ENCODE measurements around the gene HOXA7. TPM values are rescaled to one million over a fixed set of nuclear protein-coding genes. Genes with fewer than 3 reads are reported as not detected.

Gene HOXA7
- total RNA-seq, 1 experiment from 2014 or later: 0.95 TPM

DNA sequence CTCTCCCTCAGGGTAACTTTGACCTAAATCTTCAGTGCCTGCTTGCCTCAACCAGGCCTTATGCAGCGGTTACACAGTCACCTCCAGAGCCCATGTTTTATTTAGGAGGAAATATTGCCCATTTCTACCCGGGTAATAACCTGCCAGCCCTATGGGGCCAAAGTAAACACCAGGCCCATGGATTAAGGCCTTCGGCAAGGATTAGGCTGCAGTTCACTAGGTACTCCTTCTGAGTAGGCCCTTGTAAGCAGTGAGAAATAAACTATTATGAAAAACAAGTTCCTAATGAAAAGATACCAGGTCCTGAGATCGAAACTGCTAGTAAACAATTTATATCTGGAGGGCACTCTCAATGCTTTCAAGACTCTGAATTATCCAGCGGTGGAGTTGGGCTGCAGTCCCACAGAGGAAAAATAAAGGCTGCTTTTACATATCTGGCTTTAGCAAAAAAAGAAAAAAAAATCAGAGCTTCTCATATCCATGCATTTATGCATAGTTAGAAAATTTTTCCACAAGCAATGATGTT, 21.4 kb upstream of the HOXA7 start:
- Histone ChIP-seq H3K36me3 (peaks cover 10% of the 10 kb centered on the region), H3K4me3 (peak overlapping the region; percentile 51), H3K27me3 (no peaks in the 10 kb centered on the region), H3K9me3 (no peaks in the 10 kb centered on the region)
- peak; percentile 49 for DNase-seq

DNA sequence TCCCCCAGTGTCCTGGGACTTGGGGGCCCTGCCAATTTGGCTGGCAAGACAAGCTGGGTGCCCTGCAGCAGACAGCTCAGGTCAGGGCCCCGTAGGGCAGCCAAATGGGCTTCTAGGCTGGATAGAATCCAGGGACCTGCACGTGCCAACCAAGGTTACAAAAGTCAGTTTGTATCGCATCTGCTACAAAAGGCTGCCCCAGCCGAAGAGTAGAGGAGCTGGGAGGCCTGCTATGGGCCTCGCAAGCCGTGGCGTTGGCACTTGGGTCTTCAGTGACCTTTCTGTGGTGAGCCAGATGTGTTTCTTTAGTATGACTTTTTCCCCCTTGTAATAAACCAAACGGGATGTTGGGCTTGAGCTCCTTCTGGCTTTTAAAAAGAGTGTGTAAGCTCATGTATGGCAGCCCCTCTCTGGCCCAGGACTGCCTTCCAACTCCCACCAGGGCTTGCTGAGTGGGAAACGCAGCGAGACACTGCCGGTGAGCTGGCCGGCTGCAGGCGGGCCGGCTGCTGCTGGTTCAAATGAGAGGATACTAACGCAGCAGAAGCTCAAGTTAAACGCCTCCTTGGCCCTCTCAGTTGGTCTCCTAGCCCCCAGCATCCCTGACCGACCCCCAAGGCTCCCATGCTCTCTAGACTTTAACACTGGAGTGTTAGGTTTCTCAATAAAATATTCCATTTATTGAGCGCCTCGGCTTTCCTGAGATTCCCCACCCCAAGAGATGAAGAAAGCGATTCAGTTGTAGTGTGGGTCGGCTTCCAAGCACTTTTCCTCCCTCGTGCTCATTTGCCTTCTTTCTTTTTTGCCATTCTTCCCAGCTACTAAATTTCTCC, 20.7 kb upstream of the HOXA7 start:
- DNase-seq: peak; percentile 50
- Histone ChIP-seq H3K27me3 (no peaks in the 10 kb centered on the region), H3K9me3 (no peaks in the 10 kb centered on the region), H3K36me3 (peaks cover 10% of the 10 kb centered on the region), H3K4me3 (peak overlapping the region; percentile 51)

DNA sequence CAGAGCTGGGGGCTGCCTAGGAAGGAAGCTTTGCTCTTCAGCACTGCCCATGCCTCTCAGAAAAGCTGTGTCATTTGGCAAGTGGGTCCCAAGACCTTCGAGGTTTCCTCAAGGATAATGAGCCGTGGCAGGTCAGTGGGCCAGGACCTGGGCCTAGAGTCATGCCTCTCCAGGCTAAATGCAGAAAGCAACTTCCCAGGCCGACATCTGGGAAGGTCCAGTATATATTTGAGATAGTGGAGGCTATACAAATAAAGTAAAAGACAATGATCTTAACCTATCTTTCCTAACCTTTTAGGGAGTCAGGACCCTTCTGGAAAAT, 20.0 kb upstream of the HOXA7 start:
- peaks cover 15% of the 10 kb centered on the region for H3K36me3 ChIP-seq
- no peak for DNase-seq
- peak overlapping the region; percentile 51; the same call in 1 of the 2 replicates for H3K4me3 ChIP-seq
- no peaks in the 10 kb centered on the region for H3K27me3 ChIP-seq
- no peaks in the 10 kb centered on the region for H3K9me3 ChIP-seq

DNA sequence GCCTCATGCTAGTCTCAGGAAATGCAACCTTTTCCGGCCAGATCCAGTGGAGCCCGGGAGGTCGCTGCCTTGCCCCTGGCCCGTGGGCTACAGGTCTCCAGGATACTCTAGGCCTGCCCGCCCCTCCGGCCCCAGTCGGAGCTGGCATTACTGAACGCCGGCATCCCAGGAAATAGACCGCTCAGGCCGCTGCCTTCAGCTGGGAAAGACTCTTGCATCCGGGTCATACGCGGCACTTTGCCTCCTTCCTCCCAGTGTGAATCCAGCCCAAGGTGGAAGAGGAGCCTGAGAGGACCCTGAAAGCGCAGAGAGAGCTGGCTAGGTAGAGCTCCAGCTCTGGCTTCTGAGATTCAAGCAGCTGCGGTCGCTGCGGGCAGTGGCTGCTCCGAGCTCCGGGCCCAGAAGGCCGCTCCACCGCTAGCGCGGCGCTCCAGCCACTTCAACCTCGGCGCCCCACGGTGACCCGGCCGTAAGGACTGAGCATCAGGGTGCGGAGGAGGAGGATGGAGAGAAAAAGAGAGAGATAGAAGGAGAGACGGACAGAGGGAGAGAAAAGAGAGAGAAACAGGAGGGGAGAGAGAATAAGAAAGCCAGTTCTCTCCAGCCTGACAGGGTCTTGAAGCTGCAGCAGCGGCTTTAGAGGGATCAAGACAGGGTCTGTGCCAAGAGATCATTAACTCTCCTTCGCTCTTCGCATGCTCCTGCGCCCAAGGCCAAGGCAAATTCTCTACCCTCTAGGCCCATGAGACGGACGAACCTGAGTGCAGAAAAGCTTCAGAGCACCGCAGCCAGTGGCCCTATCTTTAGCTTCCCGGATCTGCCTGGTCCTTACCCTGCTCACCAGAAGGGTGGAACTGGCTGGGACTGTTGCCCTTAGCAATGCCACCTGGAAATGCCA, 19.4 kb upstream of the HOXA7 start:
- peak; percentile 54 for DNase-seq
- Histone ChIP-seq H3K36me3 (peaks cover 21% of the 10 kb centered on the region), H3K27me3 (no peaks in the 10 kb centered on the region), H3K4me3 (peak overlapping the region; percentile 20; the same call in 1 of the 2 replicates), H3K9me3 (no peaks in the 10 kb centered on the region)

DNA sequence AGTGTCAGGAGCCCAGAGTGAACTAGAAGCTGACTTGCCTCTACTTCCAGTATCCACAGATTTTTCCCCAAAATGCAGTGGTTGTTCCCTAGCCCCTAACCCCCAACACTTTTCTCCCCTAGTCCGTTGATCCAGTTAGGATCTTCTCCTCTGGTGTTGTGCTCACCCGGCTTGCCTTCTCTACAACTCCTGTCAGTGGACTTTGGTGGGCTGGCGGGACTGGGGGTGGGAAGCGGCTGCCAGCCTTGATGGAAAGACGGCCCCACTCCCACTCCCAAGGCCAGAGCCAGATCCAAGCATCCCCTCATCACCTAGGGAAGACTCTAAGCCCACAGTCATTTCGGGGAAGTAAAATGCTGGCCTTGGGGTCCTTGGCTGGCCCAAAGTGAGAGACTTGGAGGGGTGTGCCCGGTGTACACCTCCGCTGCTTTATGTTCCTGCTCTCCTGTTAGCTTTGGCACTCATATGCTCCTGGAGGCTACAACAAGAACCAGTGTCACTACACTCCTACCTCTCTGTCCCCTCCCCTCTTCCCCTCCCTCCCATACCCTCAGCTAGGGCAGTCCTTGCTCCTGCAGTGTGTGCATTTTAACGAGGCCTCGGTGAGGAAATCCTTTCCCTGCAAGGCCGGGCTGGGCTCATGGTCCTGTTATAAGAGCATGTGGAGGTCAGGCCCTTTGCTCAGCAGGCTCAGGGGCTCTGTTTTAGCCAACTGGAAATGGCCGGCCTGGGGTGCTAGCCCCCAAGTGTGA, 18.6 kb upstream of the HOXA7 start:
- peaks cover 25% of the 10 kb centered on the region for H3K36me3 ChIP-seq
- 0 out of 2 replicates have a peak overlapping the region, but pooled peaks have one; percentile 20 for H3K4me3 ChIP-seq
- H3K27me3 ChIP-seq: no peaks in the 10 kb centered on the region
- peak; percentile 59 for DNase-seq
- no peaks in the 10 kb centered on the region for H3K9me3 ChIP-seq

DNA sequence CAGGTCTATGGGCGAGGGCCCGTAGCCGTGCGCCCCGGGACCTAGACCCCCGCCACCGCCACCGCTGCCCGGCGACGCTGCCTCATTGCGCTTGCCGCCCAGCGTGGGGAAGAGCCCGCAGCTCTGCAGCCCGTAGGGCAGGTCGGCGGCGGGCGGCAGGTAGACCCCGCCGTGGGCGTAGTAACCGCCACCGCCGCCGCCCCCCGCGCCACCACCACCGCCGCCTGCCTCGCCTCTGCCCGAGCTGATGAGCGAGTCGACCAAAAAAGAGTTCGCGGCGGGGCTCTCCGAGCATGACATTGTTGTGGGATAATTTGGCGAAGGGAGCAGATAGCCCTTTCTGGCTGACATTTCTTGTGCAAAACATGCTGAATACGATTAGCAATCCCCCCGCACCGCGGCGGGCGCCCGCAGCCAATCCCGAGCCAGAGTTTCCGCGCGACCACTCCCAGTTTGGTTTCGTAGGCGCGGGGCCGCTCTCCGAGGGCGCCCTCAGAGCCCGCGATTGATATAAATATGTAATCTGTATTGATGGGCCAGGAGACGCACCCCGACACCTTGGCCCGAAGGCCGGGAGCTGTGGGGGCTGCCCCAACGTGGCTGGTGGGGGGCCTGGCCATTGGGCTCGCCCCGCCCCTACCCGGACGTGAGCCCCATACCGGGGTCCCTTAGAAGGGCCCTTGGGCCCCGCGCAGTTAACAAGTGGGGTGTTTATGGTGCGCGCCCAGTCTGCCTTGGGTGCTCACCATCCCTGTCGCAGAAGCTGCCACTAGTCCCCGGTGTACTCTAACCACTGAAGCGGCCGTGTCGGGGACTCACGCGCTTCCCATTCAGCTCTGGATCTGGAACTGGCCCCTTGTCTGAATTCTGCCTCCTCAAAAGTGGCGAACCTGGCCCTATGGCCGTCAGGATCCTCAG, 17.7 kb upstream of the HOXA7 start, which contains the start of gene HOXA10:
HOXA10 (minus strand) TSS at position 365 of the 918 bp plus-strand sequence; CDS start at position 351, 14 bp downstream.
- Histone ChIP-seq H3K9me3 (no peaks in the 10 kb centered on the region), H3K27me3 (no peaks in the 10 kb centered on the region), H3K36me3 (peaks cover 25% of the 10 kb centered on the region), H3K4me3 (peak within 1 kb of the TSS; percentile 62)
- peak; percentile 70 for DNase-seq

DNA sequence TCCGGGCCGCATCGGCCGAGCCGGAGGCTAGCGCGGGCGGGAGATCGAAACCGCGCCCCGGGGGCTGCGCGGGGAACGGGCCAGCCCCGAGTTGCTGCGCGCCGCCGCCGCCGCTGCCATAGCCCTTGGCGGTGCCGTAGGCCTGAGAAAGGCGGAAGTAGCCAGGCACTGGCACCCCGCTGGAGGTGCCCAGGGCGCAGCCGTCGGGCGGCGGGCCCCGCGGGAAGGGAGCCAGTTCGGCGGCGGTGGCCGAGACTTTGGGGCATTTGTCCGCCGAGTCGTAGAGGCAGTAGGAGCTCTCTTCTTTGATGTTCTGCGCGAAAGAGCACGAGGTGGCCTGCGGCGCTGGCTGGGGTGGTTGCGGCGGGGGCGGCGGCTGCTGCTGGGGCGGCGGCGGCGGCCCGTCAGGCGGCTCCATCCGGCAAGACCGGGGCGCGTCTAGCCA, 17.1 kb upstream of the HOXA7 start:
- Histone ChIP-seq H3K4me3 (peak overlapping the region; percentile 62), H3K27me3 (no peaks in the 10 kb centered on the region), H3K9me3 (no peaks in the 10 kb centered on the region), H3K36me3 (peaks cover 31% of the 10 kb centered on the region)
- DNase-seq: peak; percentile 68

DNA sequence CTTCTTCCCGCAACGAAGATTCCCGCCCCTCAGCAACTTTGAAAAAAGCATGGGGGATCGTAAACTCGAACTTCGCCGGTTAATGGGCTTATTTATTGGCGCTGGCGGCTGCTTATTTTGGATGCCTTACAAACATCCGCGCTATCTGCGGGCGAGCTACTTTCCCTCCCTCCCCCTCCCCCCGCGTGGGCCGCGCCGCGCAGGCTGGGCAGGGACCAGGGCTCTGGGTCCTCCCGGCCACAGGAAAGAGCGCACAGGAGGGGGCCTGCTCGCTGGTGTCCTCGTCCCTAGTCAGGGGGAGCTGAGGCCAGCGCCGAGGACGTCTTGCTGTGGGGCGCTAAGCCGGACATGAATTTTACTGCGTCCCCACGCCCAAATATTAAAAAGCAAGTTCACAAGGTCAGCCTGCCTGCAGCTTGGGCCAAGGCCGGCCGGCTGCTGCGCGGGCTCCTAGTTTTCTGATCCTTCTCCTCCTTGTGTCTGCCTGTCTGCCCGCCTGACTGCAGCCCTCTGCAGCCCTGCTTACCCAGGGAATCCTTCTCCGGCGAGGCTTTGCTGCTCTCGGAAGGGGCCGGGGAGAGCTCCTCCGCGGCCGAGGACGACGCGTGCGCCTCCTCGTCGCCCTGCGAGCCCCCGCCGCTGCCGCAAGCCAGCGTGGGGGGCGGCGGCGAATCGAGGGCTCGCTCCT, 16.5 kb upstream of the HOXA7 start:
- H3K4me3 ChIP-seq: peak overlapping the region; percentile 62
- H3K36me3 ChIP-seq: peaks cover 32% of the 10 kb centered on the region
- H3K9me3 ChIP-seq: no peaks in the 10 kb centered on the region
- DNase-seq: peak; percentile 95
- no peaks in the 10 kb centered on the region for H3K27me3 ChIP-seq

DNA sequence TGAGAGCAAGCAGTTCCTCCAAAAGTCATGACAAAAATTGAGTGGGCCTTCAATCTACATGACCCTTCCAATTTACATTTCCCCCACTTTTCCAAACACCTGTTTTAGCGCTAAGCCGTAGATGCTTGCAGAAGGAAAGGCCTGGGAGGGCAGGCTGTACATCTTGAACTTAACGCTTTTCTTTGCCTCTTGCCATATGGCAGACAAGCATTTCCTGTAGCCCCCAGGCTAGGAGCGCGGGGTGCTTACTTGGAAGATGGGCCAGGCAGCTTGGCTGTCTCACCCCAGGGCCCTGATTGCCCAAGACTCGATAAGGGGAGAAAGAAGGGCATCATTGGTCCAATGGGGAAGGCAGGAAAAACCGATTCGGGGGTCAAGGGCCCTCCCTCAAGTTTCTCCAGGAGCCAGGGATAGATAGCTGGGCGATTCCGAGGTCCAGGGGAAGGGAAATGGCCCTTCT, 15.9 kb upstream of the HOXA7 start:
- Histone ChIP-seq H3K9me3 (no peaks in the 10 kb centered on the region), H3K4me3 (peak overlapping the region; percentile 62), H3K36me3 (peaks cover 35% of the 10 kb centered on the region), H3K27me3 (no peaks in the 10 kb centered on the region)
- peak; percentile 74 for DNase-seq

DNA sequence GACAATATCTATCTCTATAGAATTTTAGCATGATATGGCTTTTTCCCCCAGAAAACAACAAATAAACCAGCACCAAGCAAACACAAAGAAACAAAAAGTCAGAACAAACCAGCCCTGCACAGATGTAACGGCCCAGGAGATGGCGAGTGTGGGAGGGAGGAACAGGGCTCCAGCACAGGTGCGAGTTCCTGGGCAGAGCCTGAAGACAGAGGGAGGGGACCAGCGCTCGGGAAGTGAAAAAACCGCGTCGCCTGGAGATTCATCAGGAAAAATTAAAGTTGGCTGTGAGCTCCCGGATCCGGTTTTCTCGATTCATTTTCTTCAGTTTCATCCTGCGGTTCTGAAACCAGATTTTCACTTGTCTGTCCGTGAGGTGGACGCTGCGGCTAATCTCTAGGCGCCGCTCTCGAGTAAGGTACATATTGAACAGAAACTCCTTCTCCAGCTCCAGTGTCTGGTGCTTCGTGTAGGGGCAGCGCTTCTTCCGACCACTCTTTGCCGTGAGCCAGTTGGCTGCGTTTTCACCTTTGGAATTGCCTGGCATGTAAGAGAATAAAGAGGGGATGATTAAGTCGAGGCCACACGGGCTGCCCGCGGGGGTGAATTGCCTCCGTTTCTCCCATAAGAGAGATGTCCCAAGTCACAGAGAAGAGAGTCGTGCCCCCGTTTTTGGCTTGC, 15.3 kb upstream of the HOXA7 start:
- peak; percentile 39 for DNase-seq

DNA sequence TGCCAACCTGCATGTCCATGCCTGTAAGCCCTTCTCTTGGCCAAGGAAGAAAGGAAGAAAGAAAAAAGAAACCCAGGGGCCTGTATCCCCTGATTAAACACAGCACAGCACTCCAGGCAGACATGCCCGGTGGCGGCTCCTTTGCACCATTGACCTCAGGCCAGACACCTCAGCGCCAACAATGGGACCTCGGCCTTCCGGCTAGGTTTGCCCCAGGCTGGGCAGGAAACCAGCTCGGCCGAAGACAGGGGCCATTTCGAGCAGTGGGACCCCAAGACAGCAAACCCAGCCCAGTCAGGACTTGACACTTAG, 14.8 kb upstream of the HOXA7 start:
- DNase-seq: peak; percentile 73
- H3K36me3 ChIP-seq: peaks cover 31% of the 10 kb centered on the region
- H3K9me3 ChIP-seq: no peaks in the 10 kb centered on the region
- H3K27me3 ChIP-seq: no peaks in the 10 kb centered on the region
- H3K4me3 ChIP-seq: peak overlapping the region; percentile 62

More for the DNA sequence above, 15.3 kb upstream of the HOXA7 start:
- peak overlapping the region; percentile 62 for H3K4me3 ChIP-seq
- peaks cover 34% of the 10 kb centered on the region for H3K36me3 ChIP-seq
- H3K9me3 ChIP-seq: no peaks in the 10 kb centered on the region
- no peaks in the 10 kb centered on the region for H3K27me3 ChIP-seq

DNA sequence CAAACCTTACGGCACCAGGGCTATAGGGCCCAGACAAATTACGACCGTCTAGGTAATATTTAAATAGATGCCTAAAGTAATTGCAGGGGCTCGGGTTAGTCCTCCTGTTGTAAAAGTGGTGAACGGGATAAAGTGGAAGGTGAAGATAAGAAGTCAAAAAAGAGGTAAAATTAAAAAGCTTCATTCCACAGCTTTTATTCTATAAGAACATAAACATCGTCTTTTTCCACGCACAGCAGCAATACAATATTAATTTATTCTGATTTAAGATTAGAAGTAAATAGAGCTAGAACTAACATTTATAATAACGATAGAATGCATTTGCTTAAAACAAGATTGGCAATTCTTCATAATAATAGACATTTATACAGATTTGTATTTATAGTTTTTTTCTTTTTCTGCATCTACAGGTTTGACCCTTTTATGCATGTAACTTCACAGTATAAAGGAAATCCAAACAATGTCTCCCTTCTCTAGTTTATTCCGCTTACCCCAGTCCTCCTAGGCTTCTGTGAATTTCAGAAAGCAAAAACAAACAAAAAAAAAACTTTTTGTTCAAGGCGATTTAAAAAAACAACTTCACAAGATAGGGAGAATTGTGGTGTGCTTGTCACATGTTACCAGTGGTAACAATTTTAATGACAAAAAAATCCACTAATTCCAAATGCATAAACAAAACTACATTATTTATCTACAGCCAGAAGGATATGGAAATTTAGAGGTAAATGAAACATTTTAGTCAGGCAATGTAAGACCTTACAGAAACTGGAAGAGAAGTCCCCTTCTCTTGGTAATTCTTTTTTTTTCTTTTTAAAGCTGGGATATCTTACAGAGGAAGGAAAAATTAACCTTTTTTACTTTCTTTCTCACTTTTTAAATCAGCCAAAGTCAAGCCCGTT, 14.2 kb upstream of the HOXA7 start:
- peak overlapping the region; percentile 62 for H3K4me3 ChIP-seq
- no peaks in the 10 kb centered on the region for H3K9me3 ChIP-seq
- peaks cover 31% of the 10 kb centered on the region for H3K36me3 ChIP-seq
- no peaks in the 10 kb centered on the region for H3K27me3 ChIP-seq
- DNase-seq: no peak

DNA sequence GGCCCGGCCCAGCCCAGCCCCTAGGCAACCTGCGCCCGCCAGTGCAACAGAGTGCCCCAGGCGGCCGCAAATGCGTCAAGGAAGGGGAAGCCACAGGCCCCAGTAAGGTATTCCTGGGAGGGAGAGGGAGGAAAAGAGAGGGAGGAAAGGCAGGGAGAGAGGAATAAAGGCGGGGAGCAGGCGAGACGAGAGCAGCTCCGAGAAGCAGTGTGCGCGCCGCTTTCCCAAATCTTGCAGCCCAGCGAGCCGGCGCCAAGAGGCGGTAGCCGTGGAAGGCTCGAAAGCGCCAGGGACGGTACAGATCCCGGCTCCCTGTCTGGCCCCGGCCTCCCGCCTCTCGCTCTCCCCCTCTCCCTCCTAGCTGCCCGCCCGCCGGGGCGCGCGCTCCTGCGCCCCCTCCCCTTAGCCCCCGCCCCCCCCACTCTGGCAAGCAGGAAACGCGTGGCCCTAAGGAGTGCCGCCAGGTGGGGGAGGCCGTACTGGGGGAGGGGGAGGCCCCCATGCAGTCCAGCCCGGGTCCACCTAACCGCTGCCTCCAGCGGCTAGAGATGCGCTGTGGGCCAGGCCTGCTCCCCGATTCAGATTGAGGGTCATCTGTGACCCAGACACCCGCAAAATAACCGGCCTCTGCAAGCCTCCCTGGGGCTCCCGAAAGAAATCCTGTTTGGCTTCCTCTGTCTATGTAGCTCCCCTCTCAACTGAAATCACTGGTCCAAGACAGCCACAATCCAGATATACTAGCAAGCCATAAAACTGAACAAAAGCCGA, 13.4 kb upstream of the HOXA7 start:
- Histone ChIP-seq H3K9me3 (no peaks in the 10 kb centered on the region), H3K27me3 (no peaks in the 10 kb centered on the region), H3K4me3 (peak overlapping the region; percentile 62), H3K36me3 (peaks cover 35% of the 10 kb centered on the region)
- peak; percentile 69 for DNase-seq
